DMS153 treated with DMSO at 0.1 percent for 48 hours (cell line): ENCODE data around the gene CNTNAP4.
A peak's percentile ranks its signal among the peaks of the same experiment; 100 is the strongest.

Experiments used
- DNase-seq: peaks from one replicate; lab custom pipeline; 2025; ENCODE audit not compliant: unreplicated experiment; lab: John Stamatoyannopoulos, UW

Gene CNTNAP4

DNA sequence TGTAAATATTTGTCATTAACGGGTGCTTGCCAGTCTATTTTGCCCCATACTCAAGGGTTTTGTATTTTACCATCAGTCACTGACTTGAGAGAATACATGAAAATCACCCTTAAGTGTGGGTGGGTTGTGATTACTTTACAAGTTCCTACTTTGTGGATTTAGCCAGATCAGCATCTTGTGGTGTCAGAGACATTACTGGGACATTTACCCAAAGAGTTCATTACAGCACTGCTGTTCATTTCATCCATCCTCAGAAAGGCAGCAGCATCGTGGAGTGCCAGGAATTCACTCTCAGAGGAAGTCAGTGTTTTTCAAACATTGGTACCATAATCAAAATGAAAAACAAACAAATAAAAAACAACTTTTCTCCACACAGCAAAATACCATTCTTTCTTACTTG is 110.8 kb downstream of the CNTNAP4 start:
- DNase-seq = no peak

- DNase-seq = no peak
Observed at GRCh38 chr16:76389126-76389525, 111.9 kb downstream of the CNTNAP4 start.

DNA sequence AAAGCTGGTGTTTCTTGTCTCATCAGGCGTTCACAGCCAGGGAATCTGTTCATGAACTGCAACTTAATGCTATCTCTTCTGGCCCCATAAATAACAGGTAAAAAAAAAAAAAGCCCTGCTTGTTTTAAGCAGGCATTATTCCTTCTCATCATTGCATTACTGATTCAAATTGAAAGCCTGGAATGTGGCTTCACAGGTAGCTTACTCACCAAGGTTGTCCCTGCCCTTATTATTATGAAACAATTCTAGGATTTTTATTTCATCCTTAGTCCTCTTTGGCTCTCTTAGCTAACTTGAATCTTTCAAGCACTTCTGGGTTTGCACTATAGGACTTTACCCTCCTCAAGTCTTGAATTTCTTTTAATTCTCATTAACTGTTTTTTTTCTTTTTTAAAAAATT is 113.3 kb downstream of the CNTNAP4 start:
- DNase-seq = no peak

DNA sequence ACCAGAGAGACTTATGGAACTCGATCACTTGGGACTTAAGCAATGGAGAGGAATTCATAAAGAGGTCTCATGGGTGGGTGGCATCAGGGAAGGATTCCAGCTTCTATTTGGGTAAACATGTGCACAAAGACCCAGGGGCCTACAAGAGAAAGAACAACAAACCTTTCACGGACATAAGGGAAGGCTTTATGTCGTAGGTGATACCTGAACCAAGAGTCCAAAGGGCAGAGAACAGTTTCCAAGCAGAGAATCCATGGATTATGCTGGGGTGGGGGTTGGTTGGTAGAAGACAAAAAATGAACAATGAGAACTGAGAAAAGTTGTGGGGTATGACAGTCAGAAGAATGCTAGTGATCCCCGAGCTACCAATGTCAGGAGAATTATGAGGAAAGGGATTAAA is 119.8 kb downstream of the CNTNAP4 start:
- no peak for DNase-seq

- DNase-seq = no peak
Observed at GRCh38 chr16:76409706-76410105, 132.5 kb downstream of the CNTNAP4 start.

DNA sequence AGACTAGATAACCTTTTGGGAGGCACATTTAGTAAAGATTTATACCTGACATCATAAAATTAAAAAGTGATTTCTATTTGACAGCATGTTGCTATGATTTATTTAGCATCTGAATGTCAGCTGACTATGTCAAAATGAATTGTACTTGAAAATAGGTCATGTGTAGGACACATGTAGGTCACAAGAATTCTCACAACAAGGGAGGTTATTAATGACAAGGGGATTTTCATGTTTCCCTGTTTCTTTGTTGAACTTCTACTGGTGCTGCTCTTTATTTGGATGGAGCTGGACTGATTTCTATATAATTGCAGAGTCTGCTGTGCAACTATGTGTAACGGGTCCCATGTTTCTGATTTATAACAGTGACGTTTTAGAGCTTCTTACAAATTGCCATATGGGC is 144.4 kb downstream of the CNTNAP4 start:
- DNase-seq = no peak

DNA sequence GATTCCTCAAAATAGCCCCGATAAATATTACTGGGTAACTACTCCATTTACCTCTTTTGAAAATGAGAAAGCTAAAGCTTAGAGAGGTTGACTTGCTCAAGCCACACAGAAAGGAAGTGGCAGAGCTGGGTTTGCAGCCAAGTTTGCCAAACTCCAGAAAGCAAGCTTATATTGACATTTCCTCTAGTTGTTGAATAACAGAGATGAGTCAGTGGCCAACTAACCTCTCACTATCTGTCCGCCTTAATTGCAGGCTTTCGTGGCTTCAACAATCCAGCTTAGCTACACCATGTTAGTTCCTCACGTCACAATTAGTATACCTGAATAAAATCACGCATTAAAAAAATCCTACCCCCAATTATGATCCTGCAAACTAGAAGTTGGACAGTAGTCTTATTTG is 151.7 kb downstream of the CNTNAP4 start:
- peak; percentile 37 for DNase-seq

- no peak for DNase-seq
Observed at GRCh38 chr16:76441391-76441790, 164.2 kb downstream of the CNTNAP4 start.

DNA sequence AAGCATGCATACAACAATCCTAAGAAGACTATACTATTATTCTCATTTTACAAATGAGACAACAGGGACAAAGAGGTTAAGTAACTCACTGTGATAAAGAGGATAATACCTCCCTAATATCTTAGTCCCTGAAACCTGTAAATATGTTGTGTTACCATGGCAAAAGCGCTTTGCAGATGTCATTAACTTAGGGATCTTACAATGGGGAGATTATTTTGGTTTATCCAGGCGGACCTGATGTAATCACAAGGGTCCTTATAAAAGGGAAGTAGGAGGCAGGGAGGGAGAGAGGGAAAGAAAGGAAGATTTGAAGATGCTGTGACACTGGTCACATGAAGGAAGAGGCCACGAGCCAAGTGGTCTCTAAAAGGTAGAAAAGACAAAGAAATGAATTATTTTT is 164.7 kb downstream of the CNTNAP4 start:
- DNase-seq = no peak

- no peak for DNase-seq
Observed at GRCh38 chr16:76443973-76444372, 166.8 kb downstream of the CNTNAP4 start.

DNA sequence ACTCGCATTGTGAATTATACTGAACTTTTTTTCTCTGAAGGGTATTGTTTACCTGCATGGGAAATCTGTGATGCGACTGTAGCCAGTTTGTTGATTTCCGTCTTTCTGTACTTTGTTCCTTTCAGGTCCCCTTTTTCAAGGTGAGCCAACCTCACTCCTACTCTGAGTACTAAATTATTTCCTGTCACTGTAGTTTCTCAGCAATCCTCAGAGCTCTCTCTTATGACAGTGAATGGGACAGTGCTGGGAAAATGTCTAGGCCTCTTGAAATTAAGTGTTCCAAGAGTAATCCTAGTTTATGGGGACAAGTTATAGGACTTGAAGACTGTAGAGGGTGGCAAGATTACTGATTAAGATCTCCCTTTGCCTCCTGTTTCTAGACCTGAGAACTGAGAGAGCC is 167.6 kb downstream of the CNTNAP4 start:
- no peak for DNase-seq

DNA sequence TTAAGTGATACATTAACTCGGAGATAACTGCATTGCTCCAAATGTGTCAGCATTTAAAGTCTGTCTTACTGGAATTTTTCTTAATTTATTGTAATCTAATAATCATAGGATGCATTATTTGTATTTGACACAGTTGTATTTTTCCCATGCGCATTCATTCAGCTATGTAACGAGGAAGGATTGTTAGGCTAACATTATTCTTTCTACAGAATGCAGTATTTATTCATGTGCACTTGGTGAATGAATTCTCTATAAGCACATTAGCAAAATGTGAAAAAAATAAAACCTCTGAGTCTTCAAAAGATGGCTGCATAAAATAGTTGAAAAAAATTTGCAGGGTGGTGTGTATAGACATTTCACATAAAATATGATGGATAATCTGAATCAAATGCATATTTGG is 168.6 kb downstream of the CNTNAP4 start:
- DNase-seq = no peak

DNA sequence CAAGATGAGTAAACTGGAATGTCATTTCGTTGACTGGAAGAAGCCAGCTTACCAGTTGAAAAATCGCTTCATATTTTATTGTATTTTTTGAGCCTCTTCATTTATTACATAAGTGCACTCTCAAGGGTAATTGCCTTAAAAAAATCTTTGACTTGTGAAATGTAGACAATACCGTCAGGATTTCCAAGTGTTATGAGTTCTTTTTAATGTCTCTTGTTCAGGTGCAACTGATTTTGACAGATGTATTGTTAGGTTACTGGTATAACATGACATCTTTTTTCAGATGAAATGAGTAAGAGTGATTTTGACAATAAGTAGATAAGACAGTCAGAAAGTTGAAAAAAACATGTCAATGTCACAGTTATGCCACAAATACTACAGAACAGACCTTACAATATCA is 169.1 kb downstream of the CNTNAP4 start:
- no peak for DNase-seq

DNA sequence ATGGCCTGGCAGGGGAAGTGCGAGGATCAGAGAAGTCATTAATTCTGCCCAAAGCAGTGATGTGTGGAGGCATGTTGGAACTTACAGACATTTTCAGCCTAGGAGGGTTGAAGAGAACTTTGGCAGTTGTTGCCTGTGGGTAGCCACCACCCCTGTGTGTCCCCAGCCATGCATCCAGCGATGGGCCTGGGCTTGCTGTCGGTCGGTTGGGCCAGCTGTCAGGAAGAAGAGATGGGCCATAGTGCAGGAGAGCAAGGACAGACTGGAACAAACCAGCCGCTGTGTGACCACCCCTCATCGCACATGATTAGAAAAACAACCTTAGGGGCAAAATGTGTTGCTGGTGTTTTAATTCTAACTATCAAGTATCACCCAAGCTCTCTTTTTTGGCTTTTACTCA is 173.7 kb downstream of the CNTNAP4 start:
- no peak for DNase-seq

DNA sequence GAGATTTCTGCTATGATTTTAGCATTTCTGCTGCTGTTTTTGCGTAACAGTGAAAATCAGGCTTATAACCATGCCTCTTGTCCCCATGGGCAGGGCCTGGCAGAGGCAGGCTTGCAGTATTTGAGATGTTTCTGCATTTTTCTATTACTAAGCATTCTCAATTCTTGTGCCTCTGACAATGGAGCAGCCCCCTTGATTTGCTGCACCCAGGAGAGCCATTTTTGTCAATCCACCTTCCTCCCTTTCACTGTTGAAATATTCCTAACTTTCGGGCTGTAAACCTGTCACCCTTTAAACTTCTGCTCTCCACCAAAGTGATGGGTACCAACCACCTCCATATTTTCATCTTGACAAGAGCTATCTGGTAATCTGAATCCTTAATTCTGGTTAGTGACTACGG is 178.1 kb downstream of the CNTNAP4 start:
- DNase-seq = no peak

- DNase-seq = no peak
Observed at GRCh38 chr16:76456016-76456415, 178.8 kb downstream of the CNTNAP4 start.

DNA sequence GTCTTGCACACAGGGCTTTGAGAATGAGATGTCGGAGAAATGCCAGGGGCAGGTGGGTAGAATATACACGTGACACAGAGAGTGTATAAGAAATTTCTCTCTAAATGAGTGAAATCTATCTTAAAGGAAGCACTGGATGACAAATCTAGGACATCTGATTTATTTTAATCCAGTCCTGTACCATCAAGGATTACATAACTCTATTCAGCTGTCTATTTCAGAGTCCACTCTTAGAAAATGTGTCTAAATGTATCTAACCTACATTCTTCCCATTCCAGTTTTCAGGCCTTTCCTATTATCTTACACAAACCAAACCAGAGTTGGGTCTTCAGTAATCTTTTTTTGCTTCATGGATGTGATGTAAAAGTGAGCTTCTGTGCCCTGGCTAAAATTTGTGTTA is 181.9 kb downstream of the CNTNAP4 start:
- no peak for DNase-seq

- DNase-seq = no peak
Observed at GRCh38 chr16:76461836-76462235, 184.6 kb downstream of the CNTNAP4 start.

GRCh38 chr16:76464955-76465620 is 187.9 kb downstream of the CNTNAP4 start:
- no peak for DNase-seq

DNA sequence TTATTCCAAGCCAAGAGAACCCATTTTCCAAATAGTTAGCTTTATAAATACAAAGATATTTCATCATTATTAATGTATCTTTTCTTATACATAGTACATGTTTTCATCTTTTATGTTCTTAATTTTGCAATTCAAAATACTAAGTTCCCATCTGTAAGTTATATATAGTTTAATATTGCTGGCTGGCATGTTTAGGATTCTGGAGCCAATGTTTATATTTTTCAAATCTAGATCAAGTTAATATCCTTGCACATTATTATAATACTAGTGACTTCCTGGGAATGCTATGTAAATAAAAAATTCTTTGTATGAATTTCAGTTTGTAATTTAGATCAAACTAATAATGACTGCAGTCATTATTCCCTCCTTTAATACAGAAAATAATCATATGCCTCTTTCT is 189.7 kb downstream of the CNTNAP4 start:
- DNase-seq = no peak

DNA sequence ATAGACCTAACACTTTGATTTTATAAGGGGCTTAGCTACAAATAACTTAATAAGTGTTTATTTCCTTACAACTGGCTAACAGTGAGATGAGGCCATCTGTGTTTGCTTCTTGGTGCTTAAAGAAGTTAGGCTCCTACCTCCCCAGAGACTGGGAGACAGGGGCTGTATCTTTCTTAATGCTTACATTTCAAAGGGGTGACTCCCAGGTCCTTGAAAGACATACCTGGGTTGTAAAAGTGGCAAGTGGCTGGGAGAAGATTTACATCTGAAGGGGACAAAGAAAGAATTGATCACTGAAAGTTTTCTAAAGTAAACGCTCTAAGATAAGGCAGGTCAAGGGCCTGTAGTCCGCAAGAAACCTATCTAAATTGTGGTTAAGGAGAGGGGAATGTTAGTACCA is 196.8 kb downstream of the CNTNAP4 start:
- DNase-seq = no peak

DNA sequence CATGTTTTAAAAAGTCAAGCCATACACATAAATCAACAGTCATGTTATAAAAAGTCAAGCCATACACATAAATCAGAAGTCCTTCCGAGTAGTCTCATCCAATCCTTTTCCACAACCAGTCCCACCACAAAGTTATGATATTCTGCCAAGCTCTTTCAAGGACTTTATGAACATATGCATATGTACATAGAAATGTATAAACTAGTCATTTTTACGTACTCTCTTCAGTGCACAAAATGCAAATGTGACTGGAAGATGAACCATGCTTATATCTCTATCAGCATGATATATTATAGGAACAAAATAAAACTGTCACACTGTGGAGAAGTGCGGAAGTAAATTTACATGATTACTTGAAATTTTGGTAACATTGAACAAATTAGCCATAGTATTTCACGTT is 200.9 kb downstream of the CNTNAP4 start:
- no peak for DNase-seq

- DNase-seq = no peak
Observed at GRCh38 chr16:76483307-76483909, 206.2 kb downstream of the CNTNAP4 start.
